Mesothelial cell of epicardium (in vitro differentiated cells): ENCODE measurements around the gene ITCH. TPM values are rescaled to one million over a fixed set of nuclear protein-coding genes. Genes with fewer than 3 reads are reported as not detected.

Experiments
- DNase-seq, 2 experiments: peaks; one replicate each; pipeline ENCODE4 v3.0.0; 2021; ENCODE audit warnings: low spot score in 2 of 2; ENCODE audit not compliant: unreplicated experiment in 2 of 2
- H3K27ac Mint-ChIP-seq: 2 replicates; pipeline ENCODE4 v1.8.0; 2021; ENCODE audit warnings: mixed read lengths
- H3K27me3 Mint-ChIP-seq: 2 replicates; pipeline ENCODE4 v1.8.0; 2021; ENCODE audit warnings: low read depth, mixed read lengths
- H3K36me3 Mint-ChIP-seq: 2 replicates; pipeline ENCODE4 v1.8.0; 2021; ENCODE audit warnings: mixed read lengths
- H3K4me1 Mint-ChIP-seq: 2 replicates; pipeline ENCODE4 v1.8.0; 2021; ENCODE audit warnings: mixed read lengths
- H3K4me3 Mint-ChIP-seq: 2 replicates; pipeline ENCODE4 v1.8.0; 2021; ENCODE audit warnings: mild to moderate bottlenecking, moderate library complexity, mixed read lengths
- H3K9me3 Mint-ChIP-seq: 2 replicates; pipeline ENCODE4 v1.8.0; 2021; ENCODE audit warnings: mixed read lengths
- total RNA-seq: library from RNA; stranded (reverse); gene quantifications from 3 replicates; pipeline ENCODE4 v1.2.1, GENCODE V29; 2021
- TF ChIP-seq, protein P1 (sequence below): fragments of 200-600 bp; sonication (generic); IDR thresholded peaks from one replicate; pipeline ENCODE4 v1.5.0; 2021; ENCODE audit warnings: antibody characterized with exemption; ENCODE audit not compliant: unreplicated experiment

Gene ITCH
- 54.3 to 62.2 TPM (median 60.2 TPM) in 3 replicates for total RNA-seq

DNA sequence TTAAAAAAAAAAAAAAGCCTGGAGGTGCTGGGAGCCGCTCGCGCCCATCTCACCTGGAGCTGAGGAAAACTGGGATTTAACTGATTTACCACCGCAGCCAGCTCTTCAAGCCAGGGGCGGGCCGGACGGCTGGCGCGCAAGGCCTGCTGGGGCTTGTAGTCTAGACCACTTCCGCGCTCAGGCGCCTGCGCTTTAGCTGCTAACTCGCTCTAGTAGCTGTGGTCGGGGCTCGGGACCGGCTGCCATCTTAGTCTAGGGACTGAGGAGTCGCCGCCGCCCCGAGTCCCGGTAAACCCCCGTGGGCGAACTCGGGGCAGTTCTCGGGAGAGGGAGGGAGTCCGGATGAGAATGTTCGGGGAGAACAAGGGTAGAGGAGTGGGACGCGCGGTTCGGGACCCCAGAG, at the start of gene ITCH:
TSS of gene ITCH (plus strand) at position 212 of the 403 bp plus-strand sequence. CDS start 30,539 bp downstream, outside the sequence.
- H3K4me3 Mint-ChIP-seq: peak within 1 kb of the TSS; percentile 98
- no peaks in the 10 kb centered on the region for H3K27me3 Mint-ChIP-seq
- H3K36me3 Mint-ChIP-seq: peaks cover 4% of the 10 kb centered on the region
- DNase-seq: peak; percentile 94
- TF ChIP-seq, protein P1, sequence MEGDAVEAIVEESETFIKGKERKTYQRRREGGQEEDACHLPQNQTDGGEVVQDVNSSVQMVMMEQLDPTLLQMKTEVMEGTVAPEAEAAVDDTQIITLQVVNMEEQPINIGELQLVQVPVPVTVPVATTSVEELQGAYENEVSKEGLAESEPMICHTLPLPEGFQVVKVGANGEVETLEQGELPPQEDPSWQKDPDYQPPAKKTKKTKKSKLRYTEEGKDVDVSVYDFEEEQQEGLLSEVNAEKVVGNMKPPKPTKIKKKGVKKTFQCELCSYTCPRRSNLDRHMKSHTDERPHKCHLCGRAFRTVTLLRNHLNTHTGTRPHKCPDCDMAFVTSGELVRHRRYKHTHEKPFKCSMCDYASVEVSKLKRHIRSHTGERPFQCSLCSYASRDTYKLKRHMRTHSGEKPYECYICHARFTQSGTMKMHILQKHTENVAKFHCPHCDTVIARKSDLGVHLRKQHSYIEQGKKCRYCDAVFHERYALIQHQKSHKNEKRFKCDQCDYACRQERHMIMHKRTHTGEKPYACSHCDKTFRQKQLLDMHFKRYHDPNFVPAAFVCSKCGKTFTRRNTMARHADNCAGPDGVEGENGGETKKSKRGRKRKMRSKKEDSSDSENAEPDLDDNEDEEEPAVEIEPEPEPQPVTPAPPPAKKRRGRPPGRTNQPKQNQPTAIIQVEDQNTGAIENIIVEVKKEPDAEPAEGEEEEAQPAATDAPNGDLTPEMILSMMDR: no peak
- no peaks in the 10 kb centered on the region for H3K9me3 Mint-ChIP-seq
- H3K4me1 Mint-ChIP-seq: peaks cover 29% of the 10 kb centered on the region
- peak within 1 kb of the TSS; percentile 100 for H3K27ac Mint-ChIP-seq

DNA sequence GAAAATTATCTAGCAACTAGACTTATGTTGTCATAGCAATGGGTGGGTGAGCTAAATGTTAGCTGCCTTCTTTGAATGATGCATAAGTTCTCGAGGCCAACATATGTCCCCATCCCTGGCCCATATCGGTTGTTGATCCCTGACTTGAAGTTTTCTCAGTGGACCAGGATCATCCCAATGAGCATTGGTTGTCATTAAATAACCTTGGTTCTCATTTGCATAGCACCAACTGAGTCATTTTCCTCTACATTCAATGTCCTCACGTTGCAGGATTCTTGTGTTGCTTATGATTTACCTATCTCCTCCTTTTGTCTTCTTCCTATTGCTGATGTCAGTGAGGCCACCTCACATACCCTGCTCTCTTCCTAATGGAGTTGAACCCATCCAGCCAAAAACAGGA, 47.8 kb upstream of the ITCH start:
- Mint-ChIP-seq H3K9me3 (no peaks in the 10 kb centered on the region), H3K36me3 (no peaks in the 10 kb centered on the region), H3K4me1 (peaks cover 10% of the 10 kb centered on the region), H3K27ac (no peak overlapping the region), H3K27me3 (peaks cover 19% of the 10 kb centered on the region), H3K4me3 (no peak overlapping the region)
- TF ChIP-seq, protein P1: no peak
- no peak for DNase-seq

DNA sequence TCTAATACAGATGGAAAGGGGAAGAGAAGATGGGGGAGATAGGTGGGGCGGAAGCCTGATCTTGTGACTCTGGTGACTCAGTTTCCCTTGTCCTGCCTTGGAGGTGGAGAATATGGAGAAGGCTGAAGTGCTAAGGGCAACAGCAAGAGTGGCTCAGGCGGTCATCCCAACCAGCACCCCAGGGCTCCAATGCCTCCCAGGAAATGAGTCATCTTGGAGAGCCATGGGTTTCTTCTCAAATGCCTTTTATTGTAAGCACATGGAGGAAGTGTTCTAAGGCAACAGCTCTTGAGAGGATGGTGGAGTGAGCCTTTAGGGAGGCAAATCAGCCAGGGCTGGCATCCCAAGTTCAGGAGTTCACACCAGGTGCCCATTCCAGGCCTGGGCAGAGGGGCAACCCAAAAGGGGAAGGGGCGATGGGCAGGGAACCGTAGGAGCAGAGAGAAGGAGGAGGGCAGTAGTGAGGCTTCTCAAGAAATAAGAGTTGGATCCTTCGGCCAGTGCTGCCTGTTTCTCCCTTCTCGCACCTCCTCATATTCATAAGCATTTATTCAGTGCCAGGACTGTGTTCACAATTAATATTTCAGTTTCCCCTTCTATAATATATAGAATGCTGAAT, 46.8 kb upstream of the ITCH start:
- H3K4me1 Mint-ChIP-seq: peaks cover 7% of the 10 kb centered on the region
- DNase-seq: no peak
- H3K36me3 Mint-ChIP-seq: no peaks in the 10 kb centered on the region
- H3K9me3 Mint-ChIP-seq: no peaks in the 10 kb centered on the region
- peaks cover 13% of the 10 kb centered on the region for H3K27me3 Mint-ChIP-seq
- no peak overlapping the region for H3K4me3 Mint-ChIP-seq
- no peak overlapping the region for H3K27ac Mint-ChIP-seq
- TF ChIP-seq, protein P1: no peak

DNA sequence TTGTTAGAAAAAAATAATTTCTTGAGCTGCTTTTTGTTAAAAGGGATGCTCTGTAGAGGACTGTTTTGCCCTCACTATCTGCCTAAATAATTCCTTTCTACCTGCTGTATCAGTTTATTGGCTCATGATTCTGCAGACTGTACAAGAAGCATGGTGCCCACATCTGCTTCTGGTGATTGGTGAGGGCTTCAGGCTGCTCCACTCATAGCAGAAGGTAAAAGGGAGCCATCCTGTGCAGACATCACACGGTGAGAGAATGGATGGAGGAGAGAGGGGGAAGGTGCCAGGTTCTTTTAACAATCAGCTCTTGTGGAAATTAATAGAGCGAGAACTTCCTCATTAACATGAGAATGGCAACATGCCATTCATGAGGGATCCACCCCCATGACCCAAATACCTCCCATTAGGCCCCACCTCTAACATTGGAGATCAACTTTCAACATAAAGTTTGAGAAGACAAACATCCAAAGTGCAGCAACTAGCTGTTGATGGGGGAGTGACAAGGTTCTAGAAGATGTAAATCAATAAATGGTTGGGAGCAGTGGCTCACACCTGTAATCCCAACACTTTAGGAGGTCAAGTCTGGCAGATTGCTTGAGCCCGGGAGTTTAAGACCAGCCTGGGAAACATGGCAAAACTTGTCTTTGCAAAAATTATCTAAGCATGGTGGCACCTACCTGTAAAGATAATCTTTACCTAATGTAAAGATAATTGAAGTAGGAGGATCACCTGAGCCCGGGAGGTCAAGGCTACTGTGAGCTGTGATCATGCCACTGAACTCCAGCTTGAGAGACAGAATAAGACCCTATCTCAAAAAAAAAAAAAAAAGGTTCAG, 44.2 kb upstream of the ITCH start:
- Mint-ChIP-seq H3K4me1 (no peaks in the 10 kb centered on the region), H3K9me3 (no peaks in the 10 kb centered on the region), H3K27me3 (no peaks in the 10 kb centered on the region), H3K27ac (no peak overlapping the region), H3K4me3 (no peak overlapping the region), H3K36me3 (no peaks in the 10 kb centered on the region)
- no peak for DNase-seq
- TF ChIP-seq, protein P1: no peak

DNA sequence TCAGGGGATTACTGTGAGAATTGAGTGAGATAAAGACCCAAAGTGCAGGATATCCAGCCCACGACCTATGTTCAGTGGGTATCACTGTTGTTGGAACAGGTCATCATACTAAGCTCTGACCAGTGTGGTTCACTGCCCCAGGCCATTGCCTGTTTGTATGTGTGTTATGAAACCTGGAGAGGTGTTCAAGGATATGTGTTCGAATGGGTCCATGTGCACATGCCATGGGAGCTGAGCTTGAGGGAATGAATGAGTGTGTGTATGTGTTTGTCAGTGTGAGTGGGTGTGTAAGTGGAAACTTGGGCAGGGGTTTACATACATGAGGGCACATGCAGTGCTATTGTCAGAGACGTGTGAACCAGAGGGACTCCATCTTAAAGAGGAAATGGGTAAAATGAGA, 42.2 kb upstream of the ITCH start:
- Mint-ChIP-seq H3K4me3 (no peak overlapping the region), H3K27ac (no peak overlapping the region), H3K27me3 (no peaks in the 10 kb centered on the region), H3K36me3 (no peaks in the 10 kb centered on the region), H3K4me1 (no peaks in the 10 kb centered on the region), H3K9me3 (no peaks in the 10 kb centered on the region)
- DNase-seq: no peak
- TF ChIP-seq, protein P1: no peak
